ENCODE measurements around the gene IMPACT.

IMPACT gene

GRCh38 chr18:24420551-24420950 is 5.9 kb upstream of the IMPACT start:
- DNase-seq (ENCODE audit: extremely low read depth in 1 of 2, low read depth in 1 of 2) = no peak

GRCh38 chr18:24421831-24422230 is 4.6 kb upstream of the IMPACT start:
- no peak for DNase-seq (ENCODE audit: extremely low read depth in 1 of 2, low read depth in 1 of 2)

GRCh38 chr18:24426073-24426397 is 435 bp upstream of the IMPACT start:
- DNase-seq (ENCODE audit: extremely low read depth in 1 of 2, low read depth in 1 of 2) = no peak

GRCh38 chr18:24427484-24427883 is 1.0 kb downstream of the IMPACT start:
- no peak for DNase-seq (ENCODE audit: extremely low read depth in 1 of 2, low read depth in 1 of 2)

GRCh38 chr18:24428709-24429108 is 2.2 kb downstream of the IMPACT start:
- no peak for DNase-seq (ENCODE audit: extremely low read depth in 1 of 2, low read depth in 1 of 2)

GRCh38 chr18:24429188-24429587 is 2.7 kb downstream of the IMPACT start:
- DNase-seq (ENCODE audit: extremely low read depth in 1 of 2, low read depth in 1 of 2) = no peak

- no peak for DNase-seq (ENCODE audit: extremely low read depth in 1 of 2, low read depth in 1 of 2)
Measured at GRCh38 chr18:24432618-24433017, 6.1 kb downstream of the IMPACT start.

GRCh38 chr18:24436939-24437338 is 10.5 kb downstream of the IMPACT start:
- DNase-seq (ENCODE audit: extremely low read depth in 1 of 2, low read depth in 1 of 2) = no peak

- no peak for DNase-seq (ENCODE audit: extremely low read depth in 1 of 2, low read depth in 1 of 2)
Measured at GRCh38 chr18:24443870-24444269, 17.4 kb downstream of the IMPACT start.

- DNase-seq (ENCODE audit: extremely low read depth in 1 of 2, low read depth in 1 of 2) = no peak
Measured at GRCh38 chr18:24446453-24446852, 20.0 kb downstream of the IMPACT start.

GRCh38 chr18:24446953-24447538 is 20.6 kb downstream of the IMPACT start:
- DNase-seq (ENCODE audit: extremely low read depth in 1 of 2, low read depth in 1 of 2) = no peak

- DNase-seq (ENCODE audit: extremely low read depth in 1 of 2, low read depth in 1 of 2) = no peak
Measured at GRCh38 chr18:24447961-24448360, 21.5 kb downstream of the IMPACT start.

- no peak for DNase-seq (ENCODE audit: extremely low read depth in 1 of 2, low read depth in 1 of 2)
Measured at GRCh38 chr18:24456549-24456948, 30.1 kb downstream of the IMPACT start.

GRCh38 chr18:24459772-24460171 is 33.3 kb downstream of the IMPACT start:
- DNase-seq (ENCODE audit: extremely low read depth in 1 of 2, low read depth in 1 of 2) = no peak

- no peak for DNase-seq (ENCODE audit: extremely low read depth in 1 of 2, low read depth in 1 of 2)
Measured at GRCh38 chr18:24460388-24460787, 33.9 kb downstream of the IMPACT start, which contains the start of gene HRH4. TSS of gene HRH4 (plus strand) at chr18:24460637. CDS start at chr18:24460729, 92 bp downstream.

- no peak for DNase-seq (ENCODE audit: extremely low read depth in 1 of 2, low read depth in 1 of 2)
Measured at GRCh38 chr18:24461996-24462395, 35.5 kb downstream of the IMPACT start.

- DNase-seq (ENCODE audit: extremely low read depth in 1 of 2, low read depth in 1 of 2) = no peak
Measured at GRCh38 chr18:24462838-24463775, 36.6 kb downstream of the IMPACT start.

- no peak for DNase-seq (ENCODE audit: extremely low read depth in 1 of 2, low read depth in 1 of 2)
Measured at GRCh38 chr18:24465486-24465885, 39.0 kb downstream of the IMPACT start.

- no peak for DNase-seq (ENCODE audit: extremely low read depth in 1 of 2, low read depth in 1 of 2)
Measured at GRCh38 chr18:24466771-24467170, 40.3 kb downstream of the IMPACT start.

GRCh38 chr18:24470022-24470618 is 43.6 kb downstream of the IMPACT start:
- no peak for DNase-seq (ENCODE audit: extremely low read depth in 1 of 2, low read depth in 1 of 2)

GRCh38 chr18:24470805-24471204 is 44.3 kb downstream of the IMPACT start:
- no peak for DNase-seq (ENCODE audit: extremely low read depth in 1 of 2, low read depth in 1 of 2)

- DNase-seq (ENCODE audit: extremely low read depth in 1 of 2, low read depth in 1 of 2) = no peak
Measured at GRCh38 chr18:24472591-24472990, 46.1 kb downstream of the IMPACT start.
